Anterior cingulate cortex (tissue), 58 donors: ENCODE results near the gene HAAO.
A peak's percentile ranks its signal among the peaks of the same experiment; 100 is the strongest.
"Not testable (repeated sequence)": the region's sequence is repeated elsewhere in the genome, so short reads cannot be mapped to it uniquely, and the experiment has no call there.

Source experiments
- DNase-seq, 58 donors: peaks; one replicate each; lab custom pipeline; 2025; lab: John Stamatoyannopoulos, UW

Gene HAAO

DNA sequence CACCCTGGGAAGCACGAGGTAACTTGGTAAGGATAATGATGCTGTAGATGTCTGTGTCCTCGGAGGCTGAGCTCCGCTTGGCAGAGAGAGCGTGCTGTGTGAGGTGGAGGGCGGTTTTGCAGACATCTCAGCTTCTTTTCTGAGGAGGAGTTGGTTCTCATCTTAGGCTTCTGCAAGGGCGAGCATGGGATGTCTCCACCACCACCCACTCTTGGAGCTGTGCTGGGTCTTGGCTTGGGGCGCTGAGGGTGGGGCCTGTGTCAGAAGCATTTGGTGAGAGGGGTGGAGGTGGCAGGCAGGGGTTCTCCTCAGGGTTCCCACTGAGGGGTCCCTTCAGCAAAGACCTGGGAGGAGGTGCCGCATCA, 37.6 kb downstream of the HAAO start:
- DNase-seq, result peak in 26 of 58 donors; percentile 33 to 82 (median 57)

- DNase-seq, result peak in 34 of 58 donors; percentile 22 to 82 (median 58)
Measured at GRCh38 chr2:42754021-42754775, 38.2 kb downstream of the HAAO start.

DNA sequence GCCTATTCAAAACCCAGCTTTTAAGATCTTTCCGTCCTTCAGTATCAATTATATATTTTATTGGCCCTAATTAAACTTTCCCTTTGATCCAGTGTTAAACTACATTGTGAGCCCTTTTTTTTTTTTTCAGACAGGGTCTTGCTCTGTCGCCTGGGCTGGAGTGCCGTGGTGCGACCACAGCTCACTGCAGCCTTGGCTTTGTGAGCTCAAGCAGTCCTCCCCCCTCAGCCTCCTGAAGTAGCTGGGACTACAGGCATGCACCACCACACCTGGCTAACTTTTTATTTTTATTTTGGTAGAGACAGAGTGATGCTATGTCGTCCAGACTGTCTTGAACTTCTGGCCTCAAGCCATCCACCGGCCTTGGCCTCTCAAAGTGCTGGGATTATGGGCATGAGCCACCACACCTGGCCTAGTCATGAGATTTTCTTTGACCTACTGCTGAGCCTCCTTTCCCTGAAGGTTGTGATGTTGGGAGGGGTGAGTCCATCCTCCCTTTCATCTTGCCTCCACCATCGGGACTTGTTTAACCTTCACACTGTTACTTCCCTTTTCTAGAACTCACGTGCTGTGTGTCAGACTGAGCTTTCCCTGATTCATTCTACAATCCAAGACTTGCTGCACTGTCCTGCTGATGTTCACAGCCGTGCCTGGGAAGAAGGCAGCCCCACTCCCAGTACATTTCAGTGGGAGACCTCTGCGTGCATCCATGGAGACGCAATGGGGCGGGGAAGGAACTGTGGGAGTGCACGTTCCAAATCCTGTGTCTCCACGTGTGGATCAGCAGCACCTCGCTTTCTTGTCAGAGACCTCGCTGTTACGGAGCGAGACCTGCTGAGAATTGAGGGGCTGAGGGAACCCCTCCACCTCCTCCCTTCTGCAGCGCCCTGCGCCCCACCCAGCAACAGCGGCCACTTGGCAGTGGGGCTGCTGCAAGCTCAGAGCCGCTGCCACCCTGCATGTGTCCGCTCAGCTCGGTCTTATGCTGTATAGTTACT, 39.3 kb downstream of the HAAO start:
- DNase-seq, result peak in 6 of 58 donors; percentile 12 to 52 (median 26)

DNA sequence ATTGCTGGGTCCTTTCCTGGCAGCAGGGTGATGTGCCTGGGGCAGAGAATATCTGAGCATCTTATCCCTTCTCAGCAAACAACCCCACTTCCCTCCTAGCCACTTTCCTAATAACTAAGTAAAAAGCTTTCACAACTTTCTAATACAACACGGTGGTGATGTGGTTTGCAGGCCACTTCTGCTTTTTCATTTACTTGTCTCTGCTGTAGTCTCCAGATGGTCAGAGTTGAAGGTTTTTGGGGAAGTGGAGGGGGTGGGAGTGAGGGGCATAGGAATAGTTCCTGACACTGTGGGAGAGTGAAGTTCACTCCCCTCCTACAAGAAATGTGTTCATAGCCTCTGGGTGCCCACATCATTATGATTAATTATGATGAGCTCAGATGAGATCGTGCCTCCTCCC, 40.1 kb downstream of the HAAO start:
- peak in 5 of 58 donors; percentile 9 to 32 (median 31) for DNase-seq

- no peak for DNase-seq
Measured at GRCh38 chr2:42748840-42749239, 43.5 kb downstream of the HAAO start.

DNA sequence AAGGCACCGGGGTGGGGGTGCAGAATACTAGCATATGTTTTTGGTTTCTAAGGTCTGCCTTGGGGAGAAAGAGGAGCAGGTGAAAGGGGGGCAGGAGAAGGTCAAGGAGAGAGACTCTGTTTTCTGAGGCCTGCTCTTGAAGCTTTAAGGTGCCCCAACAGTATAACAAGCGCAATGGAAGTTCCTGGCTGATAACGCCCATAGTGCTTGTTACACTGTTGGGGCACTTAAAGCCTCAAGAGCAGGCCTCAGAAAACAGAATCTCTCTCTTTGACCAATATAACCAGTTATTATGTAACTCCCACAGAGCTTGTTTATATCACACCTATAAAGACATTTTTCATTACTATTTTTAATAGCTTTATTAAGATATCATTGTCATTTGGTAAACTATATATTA, 45.0 kb downstream of the HAAO start:
- DNase-seq, result no peak

- no peak for DNase-seq
Measured at GRCh38 chr2:42744545-42745082, 47.8 kb downstream of the HAAO start.

DNA sequence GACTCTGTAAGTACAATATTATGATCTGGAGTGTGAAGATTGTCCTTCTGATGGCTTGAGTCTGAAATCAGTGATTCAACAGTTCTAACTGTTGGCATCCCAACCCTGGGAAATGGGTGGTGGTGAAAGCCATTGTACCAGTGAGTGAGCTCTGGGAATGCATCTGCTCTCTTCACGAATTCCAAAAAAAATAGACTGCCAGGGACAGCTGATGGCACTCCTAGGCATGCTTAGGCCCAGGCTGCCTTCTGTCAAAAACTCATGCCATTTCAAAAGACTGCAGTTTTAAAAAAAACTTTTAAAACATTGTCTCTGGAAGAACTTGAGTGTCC, 48.8 kb downstream of the HAAO start:
- DNase-seq, result no peak

- DNase-seq, result no peak
Measured at GRCh38 chr2:42742740-42743658, 49.4 kb downstream of the HAAO start.

- DNase-seq, result no peak
Measured at GRCh38 chr2:42741140-42741539, 51.2 kb downstream of the HAAO start.

- no peak for DNase-seq
Measured at GRCh38 chr2:42736598-42737322, 55.6 kb downstream of the HAAO start.

DNA sequence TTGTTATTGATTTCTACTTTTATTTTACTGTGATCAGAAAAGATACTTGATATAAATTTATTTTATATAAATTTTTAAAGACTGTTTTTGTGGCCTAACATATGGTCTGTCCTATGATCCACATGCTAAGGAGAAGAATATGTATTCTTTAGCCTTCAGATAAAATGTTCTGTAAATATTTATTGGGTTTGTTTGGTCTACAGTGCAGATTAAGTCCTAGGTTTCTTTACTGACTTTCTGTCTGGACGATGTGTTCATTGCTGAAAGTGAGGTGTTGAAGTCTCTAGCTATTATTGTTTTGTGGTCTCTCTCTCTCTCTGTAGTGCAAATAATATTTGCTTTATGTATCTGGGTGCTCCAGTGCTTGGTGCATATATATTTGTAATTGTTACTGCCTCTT, 58.5 kb downstream of the HAAO start:
- DNase-seq, result no peak

DNA sequence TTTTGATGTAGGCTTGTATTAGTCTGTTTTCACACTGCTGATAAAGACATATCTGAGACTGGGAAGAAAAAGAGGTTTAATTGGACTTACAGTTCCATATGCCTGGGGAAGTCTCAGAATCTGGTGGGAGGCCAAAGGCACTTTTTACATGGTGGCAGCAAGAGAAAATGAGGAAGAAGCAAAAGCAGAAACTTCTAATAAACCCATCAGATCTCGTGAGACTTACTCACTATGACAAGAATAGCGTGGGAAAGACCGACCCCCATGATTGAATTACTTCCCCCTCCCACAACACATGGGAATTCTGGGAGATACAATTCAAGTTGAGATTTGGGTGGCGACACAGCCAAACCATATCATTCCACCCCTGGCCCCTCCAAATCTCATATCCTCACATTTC, 61.1 kb downstream of the HAAO start:
- DNase-seq, result not testable (repeated sequence)

DNA sequence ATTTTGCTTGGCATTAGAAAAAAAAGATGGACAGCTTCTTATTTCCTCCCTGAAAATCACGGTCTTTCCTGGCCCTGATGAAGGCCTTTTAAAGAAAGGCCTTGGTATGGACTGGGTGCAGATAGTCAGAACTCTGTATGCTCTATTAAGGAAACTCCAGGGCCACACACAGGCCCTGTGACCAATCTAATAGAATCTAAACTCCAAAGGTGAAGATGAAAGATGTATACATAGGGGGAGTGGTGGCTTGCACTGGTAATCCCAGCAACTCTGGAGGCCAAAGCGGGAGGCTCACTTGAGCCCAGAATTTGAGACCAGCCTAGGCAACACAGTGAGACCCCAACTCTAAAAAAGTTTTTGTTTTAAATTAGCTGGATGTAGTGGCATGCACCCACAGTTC, 65.7 kb downstream of the HAAO start:
- no peak for DNase-seq

GRCh38 chr2:42725657-42726056, 66.7 kb downstream of the HAAO start:
- DNase-seq, result peak in 1 of 58 donors; percentile 1

DNA sequence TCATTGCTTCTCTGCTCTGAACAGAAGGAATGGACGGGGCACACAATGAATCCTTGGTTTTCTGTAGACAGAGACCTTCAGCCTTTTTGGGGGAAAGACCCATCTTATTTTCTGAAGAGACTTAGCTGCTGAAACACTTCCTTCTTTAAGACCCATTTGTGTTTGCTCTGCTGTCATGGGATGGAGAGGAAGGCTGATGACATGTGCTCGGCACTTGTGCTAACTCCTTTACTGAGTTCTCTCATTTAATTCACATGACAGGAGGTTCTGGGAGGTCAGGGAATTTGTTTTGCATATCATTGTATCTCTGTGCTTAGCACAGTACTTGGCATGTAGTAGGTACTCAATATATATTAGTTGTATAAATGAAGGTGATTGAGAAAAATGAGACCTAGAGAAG, 67.5 kb downstream of the HAAO start:
- no peak for DNase-seq

DNA sequence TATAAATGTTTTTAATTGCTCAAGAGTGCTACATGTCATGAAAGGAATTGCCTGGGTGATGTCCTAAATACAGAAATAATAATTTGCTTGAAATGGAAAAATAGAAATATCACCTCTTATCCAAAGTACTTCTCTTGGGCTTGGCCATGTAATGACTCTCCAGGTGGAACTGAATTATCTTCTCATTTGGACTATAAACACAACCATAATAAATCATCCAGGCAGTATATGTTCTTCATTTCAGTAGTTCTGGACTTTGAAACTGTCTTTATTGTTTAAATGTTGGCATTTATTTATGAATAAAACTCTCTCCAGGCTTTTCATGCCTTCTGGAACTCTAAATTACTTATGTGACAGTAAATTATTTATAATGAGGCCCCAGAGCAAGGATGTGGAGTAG, 68.9 kb downstream of the HAAO start:
- no peak for DNase-seq

- peak in 20 of 58 donors; percentile 4 to 72 (median 14) for DNase-seq
Measured at GRCh38 chr2:42722320-42723190, 69.8 kb downstream of the HAAO start.

GRCh38 chr2:42721898-42722297, 70.5 kb downstream of the HAAO start:
- DNase-seq, result no peak
